IgD-negative memory B cell (primary cell): ENCODE measurements around the gene HLA-DQA2. TPM values are rescaled to one million over a fixed set of nuclear protein-coding genes. Genes with fewer than 3 reads are reported as not detected.

Experiments
- polyA plus RNA-seq: library from polyadenylated mRNA; unstranded; fragments of 300-500 nt; fragmentation: Illumina TruSeq; gene quantifications from one replicate; pipeline ENCODE4 v1.2.3, GENCODE V29; 2021

Gene HLA-DQA2
- polyA plus RNA-seq, 1 donor from 2014 or later: 167 TPM

Other genes with a start within 250 kb of the HLA-DQA2 start
- 92.6 TPM for gene HLA-DRB5, start 211.1 kb upstream of the HLA-DQA2 start, polyA plus RNA-seq
- 1,928 TPM for gene HLA-DRB1, start 151.5 kb upstream of the HLA-DQA2 start, polyA plus RNA-seq
- gene HLA-DQA1, start 104.0 kb upstream of the HLA-DQA2 start, polyA plus RNA-seq: 377 TPM
- gene HLA-DQB1, start 74.7 kb upstream of the HLA-DQA2 start, polyA plus RNA-seq: 155 TPM
- gene HLA-DQB2, start 22.1 kb downstream of the HLA-DQA2 start, polyA plus RNA-seq: 121 TPM
- gene HLA-DOB, start 75.6 kb downstream of the HLA-DQA2 start, polyA plus RNA-seq: 368 TPM
- gene TAP2, start 97.3 kb downstream of the HLA-DQA2 start, polyA plus RNA-seq: 26.8 TPM
- gene PSMB8, start 102.7 kb downstream of the HLA-DQA2 start, polyA plus RNA-seq: 366 TPM
- 219 TPM for gene TAP1, start 112.3 kb downstream of the HLA-DQA2 start, polyA plus RNA-seq
- 695 TPM for gene PSMB9, start 112.8 kb downstream of the HLA-DQA2 start, polyA plus RNA-seq
- 771 TPM for gene HLA-DMB, start 199.6 kb downstream of the HLA-DQA2 start, polyA plus RNA-seq
- 946 TPM for gene HLA-DMA, start 211.7 kb downstream of the HLA-DQA2 start, polyA plus RNA-seq
- gene BRD2, start 227.2 kb downstream of the HLA-DQA2 start, polyA plus RNA-seq: 110 TPM